Muscle layer of duodenum (tissue), 2 donors: ENCODE data around the gene FUBP3.

Experiments used
- H3K27ac ChIP-seq: one replicate; pipeline ENCODE4 v1.7.0; 2013; ENCODE audit warnings: mild to moderate bottlenecking, low read length
- H3K27me3 ChIP-seq: one replicate; pipeline ENCODE4 v1.7.0; 2013; ENCODE audit warnings: low read depth, mild to moderate bottlenecking, control low read depth, low read length
- H3K36me3 ChIP-seq, 2 donors: one replicate each; pipeline ENCODE4 v1.7.0; 2013; ENCODE audit warnings: low read length in 2 of 2, control low read depth in 1 of 2, mild to moderate bottlenecking in 1 of 2; ENCODE audit not compliant: insufficient read depth in 2 of 2, control insufficient read depth in 1 of 2
- H3K4me1 ChIP-seq, 2 donors: one replicate each; pipeline ENCODE4 v1.7.0; 2013; ENCODE audit warnings: low read length in 2 of 2, mild to moderate bottlenecking in 2 of 2, control low read depth in 1 of 2, moderate library complexity in 1 of 2; ENCODE audit not compliant: insufficient read depth in 2 of 2, control insufficient read depth in 1 of 2
- H3K4me3 ChIP-seq, 2 donors: one replicate each; pipeline ENCODE4 v1.7.0; 2013; ENCODE audit warnings: low read length in 2 of 2, low read depth in 1 of 2, mild to moderate bottlenecking in 1 of 2
- H3K9me3 ChIP-seq, 2 donors: one replicate each; pipeline ENCODE4 v1.7.0; 2013; ENCODE audit warnings: low read length in 2 of 2, control low read depth in 1 of 2, mild to moderate bottlenecking in 1 of 2; ENCODE audit not compliant: control insufficient read depth in 1 of 2
- donor health status: healthy.

Gene FUBP3, protein sequence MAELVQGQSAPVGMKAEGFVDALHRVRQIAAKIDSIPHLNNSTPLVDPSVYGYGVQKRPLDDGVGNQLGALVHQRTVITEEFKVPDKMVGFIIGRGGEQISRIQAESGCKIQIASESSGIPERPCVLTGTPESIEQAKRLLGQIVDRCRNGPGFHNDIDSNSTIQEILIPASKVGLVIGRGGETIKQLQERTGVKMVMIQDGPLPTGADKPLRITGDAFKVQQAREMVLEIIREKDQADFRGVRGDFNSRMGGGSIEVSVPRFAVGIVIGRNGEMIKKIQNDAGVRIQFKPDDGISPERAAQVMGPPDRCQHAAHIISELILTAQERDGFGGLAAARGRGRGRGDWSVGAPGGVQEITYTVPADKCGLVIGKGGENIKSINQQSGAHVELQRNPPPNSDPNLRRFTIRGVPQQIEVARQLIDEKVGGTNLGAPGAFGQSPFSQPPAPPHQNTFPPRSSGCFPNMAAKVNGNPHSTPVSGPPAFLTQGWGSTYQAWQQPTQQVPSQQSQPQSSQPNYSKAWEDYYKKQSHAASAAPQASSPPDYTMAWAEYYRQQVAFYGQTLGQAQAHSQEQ

DNA sequence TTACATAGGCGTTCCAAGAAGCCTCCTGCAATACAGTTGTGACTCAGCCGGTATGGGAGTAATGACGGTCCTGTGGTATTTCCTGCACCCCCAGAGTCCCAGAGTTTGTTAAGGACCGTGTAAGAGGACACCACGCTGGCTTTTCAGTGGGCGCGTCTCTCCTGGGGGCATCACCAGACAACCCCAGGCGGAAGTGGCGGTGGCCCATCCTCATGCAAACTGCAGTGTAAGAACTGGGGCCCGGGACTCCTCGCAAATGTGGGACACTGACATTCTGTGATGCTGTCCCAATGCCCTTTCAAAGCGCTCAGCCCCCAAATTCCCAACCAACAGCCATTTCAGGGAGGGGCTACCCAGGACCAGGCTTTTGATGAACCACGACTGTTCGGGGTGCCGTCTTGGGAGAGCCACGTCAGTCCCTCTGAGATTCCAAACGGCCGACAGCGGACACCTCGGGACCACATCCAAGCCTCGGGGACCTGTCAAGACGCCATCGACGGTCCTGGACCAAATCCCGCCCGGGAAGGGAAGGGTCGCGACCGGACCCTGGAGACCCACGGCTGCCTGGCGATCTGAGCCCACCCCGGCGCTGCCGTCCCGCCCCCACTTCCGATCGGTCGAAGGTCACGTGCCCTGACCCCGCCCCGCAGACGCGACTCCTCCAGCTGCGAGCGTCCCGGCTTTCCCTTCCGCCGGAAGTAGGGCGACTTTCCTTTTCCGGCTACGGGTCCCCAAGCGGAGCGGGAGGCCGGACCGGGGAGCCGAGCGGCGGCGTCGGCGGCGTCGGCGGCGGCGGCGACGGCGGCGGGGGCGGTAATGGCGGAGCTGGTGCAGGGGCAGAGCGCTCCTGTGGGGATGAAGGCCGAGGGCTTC is at the start of gene FUBP3:
Gene FUBP3, plus strand, starts transcription at position 713 of the 873 bp plus-strand sequence. Its CDS starts 104 bp downstream, at position 817.
- H3K4me1 ChIP-seq: peaks cover 10 to 22% of the 10 kb centered on the region in 2 donors
- no peaks in the 10 kb centered on the region for H3K27me3 ChIP-seq
- H3K27ac ChIP-seq: peak within 1 kb of the TSS; percentile 94
- H3K4me3 ChIP-seq: peak within 1 kb of the TSS; percentile 88 to 91
- peaks cover 0 to 3% of the 10 kb centered on the region in 2 donors for H3K36me3 ChIP-seq
- H3K9me3 ChIP-seq: no peaks in the 10 kb centered on the region

DNA sequence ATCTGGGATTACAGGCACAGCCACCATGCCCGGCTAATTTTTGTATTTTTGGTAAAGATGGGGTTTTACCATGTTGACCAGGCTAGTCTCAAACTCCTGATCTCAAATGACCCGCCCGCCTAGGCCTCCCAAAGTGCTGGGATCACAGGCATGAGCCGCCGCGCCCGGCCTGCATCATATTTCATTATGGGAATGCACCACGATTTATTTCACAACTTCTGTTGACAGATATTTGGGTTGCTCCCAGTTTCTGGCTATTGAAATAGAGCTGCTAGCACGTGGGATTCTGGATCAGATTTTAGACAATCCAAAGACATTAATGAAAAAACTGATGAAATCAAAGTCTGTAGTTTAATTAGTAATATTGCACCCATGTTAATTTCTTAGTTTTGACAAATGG is 48.4 kb upstream of the FUBP3 start:
- H3K27me3 ChIP-seq: peaks cover 6% of the 10 kb centered on the region
- H3K27ac ChIP-seq: no peak overlapping the region
- peaks cover 0 to 3% of the 10 kb centered on the region in 2 donors for H3K4me1 ChIP-seq

DNA sequence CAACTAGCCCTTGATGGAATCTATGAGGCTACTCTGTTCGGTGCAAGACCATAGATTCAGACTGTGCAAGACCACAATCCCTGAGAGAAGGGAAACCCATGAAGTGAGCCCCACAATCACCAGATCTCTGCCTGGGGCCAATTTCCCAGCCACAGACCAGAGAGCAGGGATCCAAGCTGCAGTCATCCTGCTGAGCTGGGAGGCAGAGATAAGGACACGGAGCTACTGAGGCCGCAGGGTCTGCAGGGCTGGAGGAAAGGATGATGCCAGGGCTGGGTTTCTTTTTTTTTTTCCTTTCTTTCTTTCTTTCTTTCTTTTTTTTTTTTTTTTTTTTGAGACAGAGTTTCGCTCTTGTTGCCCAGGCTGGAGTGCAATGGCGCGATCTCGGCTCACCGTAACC is 47.7 kb upstream of the FUBP3 start:
- H3K4me1 ChIP-seq: peaks cover 0 to 3% of the 10 kb centered on the region in 2 donors
- H3K4me3 ChIP-seq: no peak overlapping the region
- H3K27ac ChIP-seq: no peak overlapping the region
- H3K9me3 ChIP-seq: no peaks in the 10 kb centered on the region
- no peaks in the 10 kb centered on the region for H3K36me3 ChIP-seq
- peaks cover 12% of the 10 kb centered on the region for H3K27me3 ChIP-seq

More for the DNA sequence above, 48.4 kb upstream of the FUBP3 start:
- no peak overlapping the region for H3K4me3 ChIP-seq
- no peaks in the 10 kb centered on the region for H3K9me3 ChIP-seq
- no peaks in the 10 kb centered on the region for H3K36me3 ChIP-seq

DNA sequence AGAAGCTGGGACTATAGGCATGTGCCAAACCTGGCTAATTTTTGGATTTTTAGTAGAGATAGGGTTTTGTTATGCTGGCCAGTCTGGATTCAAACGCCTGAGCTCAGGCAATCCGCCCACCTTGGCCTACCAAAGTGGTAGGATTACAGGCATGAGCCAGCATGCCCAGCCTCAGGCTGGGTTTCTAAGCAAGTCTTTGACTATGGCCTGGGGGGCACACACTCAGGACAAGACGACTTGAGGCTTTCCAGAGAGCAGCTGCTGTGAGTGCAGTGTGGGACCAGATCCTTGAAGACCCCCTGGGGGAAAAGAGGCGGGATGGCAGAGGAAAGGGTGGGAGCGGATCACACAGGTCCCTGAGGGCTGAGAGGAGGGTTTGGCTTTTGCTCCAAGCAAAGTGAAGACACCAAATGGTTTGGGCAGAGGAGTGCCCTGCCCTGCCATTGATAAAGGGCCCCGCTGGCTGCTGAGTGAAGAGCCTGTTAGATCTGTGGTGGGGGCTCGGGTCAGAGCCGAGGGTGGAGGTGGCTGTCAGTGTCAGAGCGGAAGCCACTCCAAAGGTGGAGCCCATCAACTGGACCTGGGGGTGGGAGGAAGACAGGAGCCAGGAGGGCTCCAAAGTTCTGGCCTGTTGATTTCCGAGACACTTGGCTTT is 46.8 kb upstream of the FUBP3 start:
- Histone ChIP-seq H3K36me3 (no peaks in the 10 kb centered on the region), H3K27me3 (peaks cover 19% of the 10 kb centered on the region), H3K27ac (no peak overlapping the region), H3K4me1 (peaks cover 0 to 3% of the 10 kb centered on the region in 2 donors), H3K4me3 (no peak overlapping the region), H3K9me3 (no peaks in the 10 kb centered on the region)

DNA sequence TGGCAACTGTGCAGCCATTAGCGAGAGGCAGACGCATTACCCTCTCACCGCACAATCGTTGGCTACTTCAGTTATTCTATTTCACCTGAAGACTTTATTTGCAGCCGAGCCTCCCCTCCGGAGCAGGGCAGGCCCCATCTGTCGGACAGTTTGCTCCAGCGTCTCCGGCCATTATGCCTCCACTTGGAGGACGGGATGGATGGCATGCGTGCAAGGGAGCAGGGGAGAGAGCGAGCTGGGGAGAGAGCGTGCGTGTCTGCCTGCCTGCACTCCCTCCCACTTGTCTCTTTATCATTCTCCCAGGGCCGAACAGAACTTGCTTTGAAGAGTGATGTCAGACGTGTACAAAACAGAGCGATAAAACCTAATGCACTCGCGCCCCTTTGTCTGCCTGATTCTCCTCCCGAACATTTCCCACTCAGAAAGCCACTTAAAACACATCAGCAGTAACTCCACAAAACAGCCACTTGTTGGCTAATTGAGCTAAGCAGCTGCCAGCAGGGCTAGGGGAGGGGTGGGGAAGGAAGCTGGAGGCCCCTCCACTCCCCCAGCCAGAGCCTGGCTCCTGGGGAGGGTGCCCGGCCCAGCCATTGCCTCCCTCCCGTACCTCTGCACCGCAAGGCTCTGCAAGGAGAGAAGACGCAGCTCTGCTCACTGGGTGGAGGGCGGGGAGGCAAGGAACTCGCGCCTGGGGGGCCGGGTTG is 43.4 kb upstream of the FUBP3 start:
- peaks cover 29% of the 10 kb centered on the region for H3K27me3 ChIP-seq
- H3K9me3 ChIP-seq: no peaks in the 10 kb centered on the region
- no peaks in the 10 kb centered on the region for H3K36me3 ChIP-seq
- H3K4me3 ChIP-seq: peak overlapping the region; percentile 42 to 59
- peaks cover 0 to 3% of the 10 kb centered on the region in 2 donors for H3K4me1 ChIP-seq
- no peak overlapping the region for H3K27ac ChIP-seq

DNA sequence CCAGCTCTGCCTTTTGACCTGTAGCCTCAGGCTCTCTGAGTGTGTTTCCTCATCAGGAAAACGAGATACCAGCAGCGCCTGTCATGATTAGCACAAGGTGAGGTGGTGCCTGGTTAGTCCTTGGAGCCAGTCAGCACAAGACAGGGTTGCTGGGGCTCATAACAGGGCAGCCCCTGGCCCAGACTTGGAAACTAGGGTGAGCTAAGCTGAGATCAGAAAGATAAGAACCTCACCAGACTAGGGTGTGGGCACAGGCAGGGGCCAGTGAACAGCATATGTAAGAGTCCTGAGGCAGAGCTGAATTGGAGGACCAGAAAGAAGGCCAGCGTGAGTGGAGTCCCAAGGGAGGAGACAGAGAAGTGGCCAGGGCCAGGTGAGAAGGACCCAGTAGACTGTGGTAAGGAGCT is 42.7 kb upstream of the FUBP3 start:
- Histone ChIP-seq H3K9me3 (no peaks in the 10 kb centered on the region), H3K27ac (no peak overlapping the region), H3K27me3 (peaks cover 29% of the 10 kb centered on the region)

DNA sequence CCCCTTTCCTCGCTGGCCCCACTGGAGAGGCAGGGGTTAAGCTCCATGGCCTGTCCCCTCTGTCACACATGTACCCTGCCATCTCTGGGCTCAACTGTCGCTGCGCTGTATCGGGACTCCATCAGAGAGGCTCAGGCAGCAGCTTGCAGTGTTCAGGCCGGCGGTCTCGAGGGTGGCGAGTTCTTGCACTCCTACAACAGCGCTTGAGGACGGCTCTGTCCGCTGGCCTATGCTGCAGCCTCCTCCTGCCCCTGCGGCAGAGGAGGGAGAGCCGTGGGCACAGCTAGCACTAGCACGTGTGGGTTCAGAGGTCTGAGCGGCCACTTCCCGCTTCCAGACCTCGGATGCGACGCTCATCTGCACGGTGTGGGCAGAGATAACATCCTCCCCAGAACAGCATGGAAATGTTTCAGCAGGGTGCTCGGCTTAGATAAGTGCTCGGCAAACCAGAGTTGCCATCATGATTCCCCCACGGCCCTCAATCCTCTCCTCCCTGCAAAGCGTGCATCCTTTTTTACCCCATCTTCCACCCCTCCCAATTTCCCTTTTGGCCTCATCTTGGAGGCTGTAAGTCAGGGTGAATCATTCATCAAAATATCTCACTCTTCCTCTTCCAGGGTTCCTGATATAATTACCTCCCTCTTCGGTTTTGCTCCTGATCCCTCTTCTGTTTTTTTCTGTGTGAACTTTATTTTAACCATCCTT is 41.9 kb upstream of the FUBP3 start:
- Histone ChIP-seq H3K27ac (no peak overlapping the region), H3K9me3 (no peaks in the 10 kb centered on the region), H3K4me1 (peaks cover 0 to 3% of the 10 kb centered on the region in 2 donors), H3K36me3 (no peaks in the 10 kb centered on the region), H3K4me3 (no peak overlapping the region), H3K27me3 (peaks cover 31% of the 10 kb centered on the region)

More for the DNA sequence above, 42.7 kb upstream of the FUBP3 start:
- Histone ChIP-seq H3K4me3 (no peak overlapping the region), H3K4me1 (peaks cover 0 to 3% of the 10 kb centered on the region in 2 donors), H3K36me3 (no peaks in the 10 kb centered on the region)

DNA sequence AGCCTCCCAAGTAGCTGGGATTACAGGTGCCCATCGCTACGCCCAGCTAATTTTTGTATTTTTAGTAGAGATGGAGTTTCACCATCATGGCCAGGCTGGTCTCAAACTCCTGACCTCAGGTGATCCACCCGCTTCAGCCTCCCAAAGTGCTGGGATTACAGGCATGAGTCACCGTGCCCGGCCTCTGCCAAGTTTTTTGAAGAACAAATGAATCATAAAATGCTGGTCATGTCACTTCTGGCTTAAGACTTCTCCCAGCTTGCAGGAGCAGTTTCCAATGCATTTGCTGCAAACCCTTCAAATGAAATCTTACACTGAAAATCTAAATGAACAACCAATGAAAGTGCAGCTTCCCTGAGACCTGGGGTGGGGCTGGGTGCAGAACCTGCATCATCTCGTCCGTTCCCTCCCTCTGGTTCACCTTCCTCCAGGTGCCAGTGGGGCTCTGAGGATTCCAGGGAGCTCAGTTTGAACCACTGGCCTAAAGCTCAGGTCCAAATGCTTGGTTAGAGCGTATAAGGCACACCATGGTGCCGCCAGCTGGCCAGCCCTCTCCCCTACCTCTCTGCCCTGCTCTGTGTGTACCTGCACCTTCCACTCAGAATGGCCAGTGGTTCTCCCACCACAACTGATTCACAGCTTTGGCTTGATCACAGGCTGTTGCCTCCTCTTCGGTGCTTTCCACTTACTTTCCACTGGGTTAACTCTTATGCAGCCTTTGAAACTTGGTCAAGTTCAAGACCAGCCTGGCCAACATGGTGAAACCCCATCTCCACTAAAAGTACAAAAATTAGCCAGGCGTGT is 39.8 kb upstream of the FUBP3 start:
- Histone ChIP-seq H3K36me3 (no peaks in the 10 kb centered on the region), H3K27ac (no peak overlapping the region), H3K4me1 (peaks cover 0 to 3% of the 10 kb centered on the region in 2 donors), H3K4me3 (no peak overlapping the region), H3K9me3 (no peaks in the 10 kb centered on the region), H3K27me3 (peaks cover 33% of the 10 kb centered on the region)

DNA sequence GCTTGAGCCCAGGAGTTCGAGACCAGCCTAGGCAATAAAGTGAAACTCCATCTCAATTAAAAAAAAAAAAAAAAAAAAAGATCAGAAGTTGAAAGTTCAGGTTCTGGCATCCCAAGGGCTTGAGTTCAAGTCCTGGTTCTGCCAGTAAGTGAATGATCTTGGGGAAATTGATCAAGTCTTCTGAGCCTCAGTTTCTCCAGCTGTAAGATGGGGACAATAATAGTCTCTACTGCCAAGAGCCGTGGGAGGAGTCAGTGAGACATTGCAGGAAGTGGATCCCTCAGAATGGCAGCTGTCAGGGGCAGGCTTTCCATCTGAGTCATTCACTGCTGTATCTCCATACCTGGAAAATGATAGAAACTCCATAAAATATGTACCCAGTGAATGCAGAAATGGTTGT is 37.8 kb upstream of the FUBP3 start:
- Histone ChIP-seq H3K27me3 (peaks cover 23% of the 10 kb centered on the region), H3K4me3 (no peak overlapping the region), H3K27ac (no peak overlapping the region), H3K36me3 (no peaks in the 10 kb centered on the region), H3K9me3 (no peaks in the 10 kb centered on the region), H3K4me1 (no peaks in the 10 kb centered on the region)
